HG02938 (cell line): ENCODE measurements around the gene DMAP1.
A peak's percentile ranks its signal among the peaks of the same experiment; 100 is the strongest.

Experiments used
- ATAC-seq: cut with Tn5 transposase; IDR thresholded peaks from one replicate; pipeline ENCODE4 v1.9.1; 2021; ENCODE audit warnings: mild to moderate bottlenecking, moderate library complexity; ENCODE audit not compliant: unreplicated experiment

The DMAP1 gene

DNA sequence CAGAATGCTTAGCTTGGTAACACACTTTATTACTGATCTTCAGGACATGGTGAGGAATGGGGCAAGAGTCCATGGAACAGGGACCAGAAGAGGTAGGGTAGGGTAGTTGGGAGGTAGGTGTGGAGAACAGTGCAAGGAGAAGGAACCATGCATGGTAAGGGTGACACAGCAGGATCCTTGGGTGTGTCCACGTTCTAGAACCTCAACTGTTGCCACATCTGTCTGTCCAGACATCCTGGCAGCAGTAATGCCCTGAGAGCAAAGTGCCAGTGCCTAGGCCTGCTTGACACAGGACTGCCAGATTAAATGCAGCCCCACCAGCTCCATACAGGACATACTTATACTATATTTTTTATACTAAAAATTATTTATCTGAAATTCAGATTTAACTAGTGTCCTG lies 13.9 kb downstream of the DMAP1 start:
- ATAC-seq: no peak

- no peak for ATAC-seq
Measured at GRCh38 chr1:44228218-44228617, 14.9 kb downstream of the DMAP1 start.

- no peak for ATAC-seq
Measured at GRCh38 chr1:44229435-44230167, 16.3 kb downstream of the DMAP1 start.

- no peak for ATAC-seq
Measured at GRCh38 chr1:44230796-44231195, 17.5 kb downstream of the DMAP1 start.

DNA sequence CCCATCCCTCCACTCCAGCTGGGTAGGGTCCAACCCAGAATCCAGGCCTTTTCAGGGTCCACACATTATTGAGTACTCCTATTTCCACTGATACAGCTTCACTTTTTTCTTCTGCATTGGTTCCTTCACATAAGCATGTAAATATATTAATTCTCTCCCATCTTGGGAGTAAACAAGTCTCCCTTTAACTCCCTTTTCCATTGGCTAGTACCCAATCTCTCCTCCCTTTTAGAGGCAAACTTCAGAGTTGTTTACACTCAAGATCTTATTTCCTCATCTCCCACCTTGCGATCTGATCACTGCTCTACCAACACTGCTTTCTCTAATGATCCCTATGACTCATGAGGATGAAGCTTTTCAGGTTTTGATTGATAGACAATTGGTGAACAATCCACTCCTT lies 20.3 kb downstream of the DMAP1 start:
- no peak for ATAC-seq

DNA sequence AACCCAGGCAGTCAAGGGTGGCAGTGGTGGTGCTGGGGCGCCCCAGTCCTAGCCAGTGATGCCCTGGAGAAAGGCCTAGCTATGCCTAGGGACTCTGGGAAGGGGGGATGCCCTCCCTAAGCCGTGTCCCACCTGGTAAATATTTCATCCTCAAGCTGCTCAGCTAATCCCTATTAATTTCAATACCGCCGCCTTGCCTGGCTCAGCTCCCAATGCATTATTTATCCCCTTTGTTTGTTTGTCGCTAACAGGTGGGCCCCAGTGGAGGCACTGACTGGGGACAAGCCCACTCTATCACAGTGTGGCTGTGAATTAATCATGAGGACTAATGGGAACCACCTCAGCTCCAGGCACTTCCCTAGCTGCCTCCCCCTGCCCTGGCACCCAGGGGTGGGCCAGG lies 22.5 kb downstream of the DMAP1 start:
- no peak for ATAC-seq

DNA sequence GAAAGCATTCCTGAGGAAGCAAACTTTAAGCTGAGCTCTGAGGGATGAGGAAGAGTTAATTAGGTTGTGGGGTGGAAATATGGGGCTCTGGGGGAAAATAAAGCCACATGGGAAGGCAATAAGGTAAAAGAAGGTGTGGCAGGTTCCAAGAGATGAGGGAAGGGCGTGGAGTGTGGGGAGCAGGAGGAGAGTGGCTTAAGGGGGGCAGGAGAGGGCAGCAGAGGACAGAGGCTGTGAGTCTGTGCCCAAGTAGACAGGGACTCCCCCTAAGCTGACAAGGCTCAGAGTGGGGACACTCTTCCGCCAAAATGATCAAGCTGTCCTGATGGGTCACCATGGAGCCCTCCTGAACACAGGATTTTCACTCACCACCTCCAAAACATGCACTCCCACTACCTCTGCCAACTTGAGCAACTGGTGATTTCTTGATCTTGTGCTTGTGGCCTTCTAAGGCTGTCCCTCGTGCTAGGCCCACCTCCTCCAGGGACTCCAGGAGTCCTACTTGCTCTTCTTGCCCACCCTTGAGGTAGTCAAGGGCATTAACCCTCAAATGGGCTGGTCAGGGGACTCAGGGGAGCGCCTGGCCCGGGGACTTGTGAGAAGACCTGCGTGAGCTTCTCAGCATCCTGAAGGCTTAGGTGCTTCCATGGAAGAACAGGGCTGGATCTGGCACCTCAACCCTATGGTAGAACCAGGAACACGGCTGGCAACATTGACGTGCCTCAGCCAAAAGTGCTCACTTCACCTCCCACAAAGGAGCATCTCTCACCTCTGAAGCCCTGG lies 23.4 kb downstream of the DMAP1 start:
- ATAC-seq: no peak

DNA sequence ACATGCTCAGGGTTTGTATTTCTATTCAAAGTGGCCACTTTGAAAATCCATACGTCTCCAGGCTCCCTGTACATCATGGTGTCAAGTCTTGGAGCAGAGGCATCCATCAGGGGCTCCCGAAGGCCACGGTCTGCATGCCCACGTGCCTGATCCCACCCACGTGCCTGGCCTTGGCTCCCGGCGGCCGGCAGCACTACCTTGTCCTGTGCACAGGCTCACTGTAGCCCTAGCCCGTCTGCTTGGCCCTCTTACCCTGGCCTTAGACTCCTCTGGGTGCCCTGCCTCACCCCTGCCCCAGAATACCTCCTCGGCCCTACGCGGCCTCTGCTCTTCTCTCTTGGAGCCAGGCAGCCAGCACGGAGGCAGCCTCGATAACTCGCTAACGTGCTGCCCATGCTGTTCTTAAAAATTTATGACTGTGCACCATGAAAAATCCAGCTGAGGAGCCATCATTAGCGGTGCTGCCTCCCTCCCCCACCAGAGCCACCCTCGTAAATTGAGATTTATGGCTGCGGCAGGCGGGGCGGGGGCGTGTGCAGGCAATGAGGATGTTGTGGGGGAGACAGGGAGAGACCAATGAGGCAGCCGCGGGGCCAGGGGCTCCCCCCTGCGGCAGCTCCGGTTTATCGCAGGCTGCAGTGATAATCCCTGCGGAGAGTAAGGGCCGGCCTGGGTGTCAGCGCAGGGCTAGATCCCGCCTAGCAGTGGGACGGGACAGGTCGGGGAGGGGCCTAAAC lies 24.6 kb downstream of the DMAP1 start:
- ATAC-seq: peak; percentile 56

GRCh38 chr1:44238660-44239059 lies 25.4 kb downstream of the DMAP1 start:
- no peak for ATAC-seq

GRCh38 chr1:44239331-44239960 lies 26.2 kb downstream of the DMAP1 start:
- no peak for ATAC-seq

- no peak for ATAC-seq
Measured at GRCh38 chr1:44239961-44240371, 26.7 kb downstream of the DMAP1 start.

GRCh38 chr1:44240802-44241671 lies 27.8 kb downstream of the DMAP1 start:
- no peak for ATAC-seq

- ATAC-seq: no peak
Measured at GRCh38 chr1:44242746-44243145, 29.5 kb downstream of the DMAP1 start.

GRCh38 chr1:44243782-44244495 lies 30.7 kb downstream of the DMAP1 start:
- no peak for ATAC-seq

- ATAC-seq: no peak
Measured at GRCh38 chr1:44244986-44245385, 31.7 kb downstream of the DMAP1 start.

DNA sequence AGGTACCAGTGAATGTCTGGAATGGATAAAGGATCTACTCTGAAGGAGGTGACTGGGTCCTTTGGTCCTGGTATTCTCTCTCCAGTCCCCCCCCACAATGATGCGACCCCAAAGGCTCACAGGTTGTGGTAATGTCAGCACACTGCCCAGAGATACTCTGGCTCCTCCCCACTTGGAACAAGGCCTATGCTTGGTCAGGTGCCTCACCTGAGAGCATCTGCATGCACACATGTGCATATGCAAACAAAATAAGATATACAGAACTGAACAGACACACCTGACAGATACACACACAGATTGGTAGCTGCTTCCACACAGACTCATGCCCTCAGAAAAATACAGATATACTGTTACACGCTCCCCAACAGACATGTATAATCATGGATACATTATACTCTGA lies 33.5 kb downstream of the DMAP1 start:
- no peak for ATAC-seq

GRCh38 chr1:44249543-44249942 lies 36.3 kb downstream of the DMAP1 start:
- no peak for ATAC-seq

DNA sequence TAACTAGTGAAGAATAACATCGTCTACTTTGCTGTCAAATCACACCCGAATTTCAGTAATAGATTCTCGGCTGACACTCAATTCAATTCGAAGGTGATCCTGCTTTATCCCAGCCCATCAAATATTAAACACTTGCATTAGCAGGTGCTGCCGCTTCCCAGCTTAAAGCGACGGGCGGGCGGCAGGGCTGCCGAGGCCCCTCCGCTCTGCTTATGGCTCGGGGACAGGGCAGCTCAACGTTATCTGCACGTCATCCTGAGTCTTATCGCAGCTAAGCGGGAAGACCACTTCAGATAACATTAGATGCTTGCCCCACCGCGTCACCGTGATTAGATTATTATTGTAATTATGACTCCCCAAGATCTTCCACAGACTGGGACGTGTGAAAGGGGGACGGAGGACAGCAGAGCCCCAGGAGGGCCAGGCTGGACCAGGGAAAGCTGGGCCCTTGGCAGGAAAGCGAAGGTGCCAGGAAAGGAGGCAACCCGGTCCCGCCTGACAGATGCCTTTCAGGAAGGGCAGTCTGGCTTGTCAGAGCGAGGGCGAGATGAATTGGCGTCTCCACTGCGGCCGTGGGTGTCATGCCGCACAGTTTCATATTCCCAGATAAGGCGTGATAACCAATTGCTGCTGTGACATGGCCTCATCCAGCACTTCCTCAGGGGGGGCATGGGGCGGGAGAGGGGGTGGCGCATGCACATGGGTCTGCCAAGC lies 37.0 kb downstream of the DMAP1 start:
- no peak for ATAC-seq

DNA sequence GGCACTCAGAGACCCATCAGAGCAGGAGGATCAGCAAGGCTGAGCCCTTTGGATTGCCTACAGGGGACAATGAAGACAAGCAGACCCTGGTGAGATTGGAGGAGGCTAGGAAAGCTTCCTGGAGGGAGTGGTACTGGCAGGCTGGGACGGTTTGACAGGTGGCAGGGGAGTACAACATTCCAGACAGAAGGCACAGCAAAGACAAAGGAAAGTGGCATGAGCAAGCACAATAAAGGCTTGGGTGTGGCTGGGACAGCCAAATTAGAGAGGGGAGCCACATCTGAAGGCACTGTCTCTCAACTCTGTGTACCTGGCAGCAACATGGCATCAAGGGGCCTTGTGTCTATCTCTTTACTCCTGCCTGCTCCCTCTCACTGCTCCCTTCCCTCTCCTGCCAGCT lies 38.2 kb downstream of the DMAP1 start:
- ATAC-seq: no peak
